ENCODE data around the gene FBXO40. TPM values are rescaled to one million over a fixed set of nuclear protein-coding genes. Genes with fewer than 3 reads are reported as not detected.

Gene FBXO40
- total RNA-seq, 4 donors from 2014 or later: not detected

DNA sequence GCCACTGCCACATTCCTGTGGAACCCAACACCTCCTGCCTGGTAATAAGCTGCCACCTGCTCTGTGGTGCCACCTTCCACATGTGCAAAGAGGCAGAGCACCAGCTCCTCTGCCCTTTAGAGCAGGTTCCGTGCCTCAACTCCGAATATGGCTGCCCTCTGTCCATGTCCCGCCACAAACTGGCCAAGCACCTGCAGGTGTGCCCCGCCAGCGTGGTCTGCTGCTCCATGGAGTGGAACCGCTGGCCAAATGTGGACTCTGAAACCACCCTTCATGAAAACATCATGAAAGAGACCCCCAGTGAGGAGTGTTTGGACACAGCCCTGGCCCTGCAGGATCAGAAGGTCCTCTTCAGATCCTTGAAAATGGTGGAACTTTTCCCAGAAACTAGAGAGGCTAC lies 28.3 kb downstream of the FBXO40 start:
- WGBS, 2 donors: no CpG with 5 or more reads among the region's 6 CpGs
- DNase-seq: no peak
- H3K27me3 ChIP-seq: no peaks in the 10 kb centered on the region
- intact Hi-C loops (cut with DNase I): no loop called here
- H3K36me3 ChIP-seq: no peaks in the 10 kb centered on the region
- H3K27ac ChIP-seq: no peak overlapping the region
- no peaks in the 10 kb centered on the region for H3K9me3 ChIP-seq
- TF ChIP-seq POLR2A (IDR thresholded peaks at IDR 0.05) (no peak), CTCF (IDR thresholded peaks at IDR 0.05) (no peak)
- H3K4me1 ChIP-seq: no peaks in the 10 kb centered on the region
- H3K4me3 ChIP-seq: no peak overlapping the region

GRCh38 chr3:121624147-121624899 lies 31.1 kb downstream of the FBXO40 start:
- no peak for DNase-seq
- intact Hi-C loops (cut with DNase I): no loop called here
- no peaks in the 10 kb centered on the region for H3K9me3 ChIP-seq
- no peak overlapping the region for H3K27ac ChIP-seq
- no peaks in the 10 kb centered on the region for H3K4me1 ChIP-seq
- no peak overlapping the region for H3K4me3 ChIP-seq
- no peak for TF ChIP-seq POLR2A (IDR thresholded peaks at IDR 0.05)
- no peak for TF ChIP-seq CTCF (IDR thresholded peaks at IDR 0.05)
- H3K36me3 ChIP-seq: no peaks in the 10 kb centered on the region
- WGBS, 2 donors: 60 to 78% methylated on average over 11 to 13 of the region's 14 CpGs
- no peaks in the 10 kb centered on the region for H3K27me3 ChIP-seq

GRCh38 chr3:121626495-121626894 lies 33.3 kb downstream of the FBXO40 start:
- Histone ChIP-seq H3K9me3 (no peaks in the 10 kb centered on the region), H3K4me1 (no peaks in the 10 kb centered on the region), H3K27ac (no peak overlapping the region), H3K4me3 (no peak overlapping the region), H3K36me3 (peaks cover 0 to under 1% (median 0%) of the 10 kb centered on the region in 3 donors), H3K27me3 (no peaks in the 10 kb centered on the region)
- 92 to 95% methylated on average over 4 of the region's 4 CpGs for WGBS, 2 donors
- DNase-seq: no peak
- no peak for TF ChIP-seq CTCF (IDR thresholded peaks at IDR 0.05)
- TF ChIP-seq POLR2A (IDR thresholded peaks at IDR 0.05): no peak
- intact Hi-C loops (cut with DNase I): no loop called here

DNA sequence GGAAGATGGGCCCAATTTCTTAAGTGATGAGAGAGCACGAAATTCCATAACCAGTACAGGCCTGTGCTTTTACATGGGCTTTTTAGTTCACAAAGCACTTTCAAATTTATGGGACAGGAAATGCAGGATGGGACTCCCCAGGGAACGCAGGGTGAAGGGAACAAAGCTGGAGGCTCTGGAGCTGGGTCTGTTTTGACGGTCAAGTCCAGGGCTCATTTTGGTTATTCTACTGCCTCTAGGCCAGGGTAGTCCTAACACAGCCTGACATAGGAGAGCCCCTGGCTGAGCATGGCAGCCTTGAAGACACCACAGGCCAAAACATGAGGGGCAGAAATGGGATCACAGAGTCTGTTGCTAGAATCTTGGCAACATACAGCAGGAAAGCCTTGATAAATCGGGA lies 34.0 kb downstream of the FBXO40 start:
- WGBS, 2 donors: 73 to 79% methylated on average over 3 to 4 of the region's 4 CpGs
- no peak for TF ChIP-seq POLR2A (IDR thresholded peaks at IDR 0.05)
- TF ChIP-seq CTCF (IDR thresholded peaks at IDR 0.05): no peak
- H3K36me3 ChIP-seq: peaks cover 0 to 7% (median 0%) of the 10 kb centered on the region in 3 donors
- no peaks in the 10 kb centered on the region for H3K27me3 ChIP-seq
- H3K27ac ChIP-seq: no peak overlapping the region
- no peak overlapping the region for H3K4me3 ChIP-seq
- DNase-seq: no peak
- H3K9me3 ChIP-seq: no peaks in the 10 kb centered on the region
- no peaks in the 10 kb centered on the region for H3K4me1 ChIP-seq
- intact Hi-C loops (cut with DNase I): no loop called here

- H3K27ac ChIP-seq: no peak overlapping the region
- 71% methylated on average over 3 of the region's 3 CpGs for WGBS, 2 donors
- H3K27me3 ChIP-seq: no peaks in the 10 kb centered on the region
- H3K9me3 ChIP-seq: no peaks in the 10 kb centered on the region
- no peak for DNase-seq
- no peak for TF ChIP-seq POLR2A (IDR thresholded peaks at IDR 0.05)
- no peak for TF ChIP-seq CTCF (IDR thresholded peaks at IDR 0.05)
- no peaks in the 10 kb centered on the region for H3K4me1 ChIP-seq
- H3K4me3 ChIP-seq: no peak overlapping the region
- peaks cover 0 to 7% (median 0%) of the 10 kb centered on the region in 3 donors for H3K36me3 ChIP-seq
- intact Hi-C loops (cut with DNase I): no loop called here
These were observed 34.4 kb downstream of the FBXO40 start for GRCh38 chr3:121627622-121628021.
